ENCODE data around the gene GPATCH3.

DNA sequence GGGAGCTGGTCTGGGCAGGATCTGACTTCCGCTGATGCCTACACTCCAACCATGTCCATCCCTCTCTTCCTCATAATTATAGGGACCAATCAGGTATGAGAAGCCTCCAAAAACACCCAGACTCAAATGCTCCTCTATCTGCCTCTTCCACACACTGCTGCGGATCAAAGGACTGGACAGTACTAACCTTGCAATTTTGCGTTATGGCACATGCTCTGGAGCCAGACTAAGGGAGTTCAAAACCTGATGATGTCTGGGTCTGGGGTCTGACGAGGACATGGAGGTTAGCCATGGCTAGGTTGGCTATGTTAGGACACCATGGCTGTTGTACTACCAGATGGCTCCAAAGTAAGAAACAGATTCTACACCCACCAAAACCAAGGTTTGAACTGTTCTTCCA, 20.5 kb downstream of the GPATCH3 start:
- TF ChIP-seq CTCF (IDR thresholded peaks at IDR 0.05): no peak
- TF ChIP-seq POLR2A (IDR thresholded peaks at IDR 0.05): no peak

All from lower leg skin (tissue), 3 donors.